ENCODE data around the gene LSM5. TPM values are rescaled to one million over a fixed set of nuclear protein-coding genes. Genes with fewer than 3 reads are reported as not detected.

LSM5 gene
- total and polyA plus RNA-seq, 7 donors: 19.6 to 108 (median 44.3) TPM

DNA sequence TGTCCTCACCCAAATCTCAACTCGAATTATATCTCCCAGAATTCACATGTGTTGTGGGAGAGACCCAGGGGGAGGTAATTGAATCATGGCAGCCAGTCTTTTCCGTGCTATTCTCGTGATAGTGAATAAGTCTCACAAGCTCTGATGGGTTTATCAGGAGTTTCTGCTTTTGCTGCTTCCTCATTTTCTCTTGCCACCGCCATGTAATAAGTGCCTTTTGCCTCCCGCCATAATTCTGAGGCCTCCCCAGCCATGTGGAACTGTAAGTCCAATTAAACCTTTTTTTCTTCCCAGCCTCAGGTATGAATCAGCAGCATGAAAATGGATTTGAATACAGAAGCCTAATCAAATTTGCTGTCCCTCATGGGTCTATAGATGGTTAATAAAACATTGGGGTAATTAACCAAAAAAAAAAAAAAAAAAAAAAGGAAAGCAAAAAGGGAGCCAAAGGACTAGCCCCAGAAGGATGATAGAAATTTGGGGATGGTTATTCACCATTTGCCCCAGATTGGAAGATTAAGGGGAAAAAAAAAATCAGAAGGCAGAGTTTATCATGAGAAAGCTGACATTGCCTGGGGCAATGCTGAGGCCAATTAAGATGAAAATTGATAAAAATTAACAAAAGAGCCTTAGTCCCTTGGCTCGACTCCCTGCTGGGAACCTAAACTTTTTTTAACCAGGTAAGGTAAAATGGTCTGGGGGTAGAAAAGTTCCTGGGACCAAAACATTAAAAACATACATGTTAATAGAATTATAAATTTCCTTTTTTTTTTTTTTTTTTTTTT is 32.8 kb upstream of the LSM5 start:
- Histone ChIP-seq H3K36me3 (ENCODE audit: insufficient read depth in 1 of 2, low read depth in 1 of 2) (no peaks in the 10 kb centered on the region), H3K9me3 (no peaks in the 10 kb centered on the region), H3K27me3 (ENCODE audit: insufficient read depth in 3 of 3, low read length in 2 of 3) (no peaks in the 10 kb centered on the region), H3K4me3 (no peak overlapping the region), H3K27ac (no peak overlapping the region), H3K4me1 (no peaks in the 10 kb centered on the region)
- TF ChIP-seq, protein P1, sequence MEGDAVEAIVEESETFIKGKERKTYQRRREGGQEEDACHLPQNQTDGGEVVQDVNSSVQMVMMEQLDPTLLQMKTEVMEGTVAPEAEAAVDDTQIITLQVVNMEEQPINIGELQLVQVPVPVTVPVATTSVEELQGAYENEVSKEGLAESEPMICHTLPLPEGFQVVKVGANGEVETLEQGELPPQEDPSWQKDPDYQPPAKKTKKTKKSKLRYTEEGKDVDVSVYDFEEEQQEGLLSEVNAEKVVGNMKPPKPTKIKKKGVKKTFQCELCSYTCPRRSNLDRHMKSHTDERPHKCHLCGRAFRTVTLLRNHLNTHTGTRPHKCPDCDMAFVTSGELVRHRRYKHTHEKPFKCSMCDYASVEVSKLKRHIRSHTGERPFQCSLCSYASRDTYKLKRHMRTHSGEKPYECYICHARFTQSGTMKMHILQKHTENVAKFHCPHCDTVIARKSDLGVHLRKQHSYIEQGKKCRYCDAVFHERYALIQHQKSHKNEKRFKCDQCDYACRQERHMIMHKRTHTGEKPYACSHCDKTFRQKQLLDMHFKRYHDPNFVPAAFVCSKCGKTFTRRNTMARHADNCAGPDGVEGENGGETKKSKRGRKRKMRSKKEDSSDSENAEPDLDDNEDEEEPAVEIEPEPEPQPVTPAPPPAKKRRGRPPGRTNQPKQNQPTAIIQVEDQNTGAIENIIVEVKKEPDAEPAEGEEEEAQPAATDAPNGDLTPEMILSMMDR (IDR thresholded peaks at IDR 0.05): no peak
- intact Hi-C loops (cut with DNase I): no loop called here
- no peak for ATAC-seq
- no peak for DNase-seq
- 97 to 98% (median 97%) methylated on average over 6 of the region's 6 CpGs for WGBS, 3 donors

DNA sequence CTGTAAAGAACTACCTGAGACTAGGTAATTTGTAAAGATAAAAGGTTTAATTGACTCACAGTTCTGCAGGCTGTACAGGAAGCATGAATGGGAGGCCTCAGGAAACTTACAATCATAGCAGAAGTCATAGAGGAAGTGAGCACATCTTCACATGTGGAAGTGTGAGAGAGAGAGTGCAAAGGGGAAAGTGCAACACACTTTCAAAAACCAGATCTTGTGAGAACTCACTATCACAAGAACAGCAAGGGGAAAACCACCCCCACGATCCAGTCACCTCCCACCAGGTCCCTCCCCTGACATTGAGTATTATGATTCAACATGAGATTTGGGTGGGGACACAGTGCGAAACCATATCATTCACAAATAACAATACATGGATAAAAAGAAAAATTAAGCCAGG is 29.6 kb upstream of the LSM5 start:
- no peak overlapping the region for H3K4me3 ChIP-seq
- H3K27ac ChIP-seq: no peak overlapping the region
- ATAC-seq (no peak), DNase-seq (no peak)
- no peaks in the 10 kb centered on the region for H3K4me1 ChIP-seq
- H3K36me3 ChIP-seq (ENCODE audit: insufficient read depth in 1 of 2, low read depth in 1 of 2): peaks cover 0 to 6% of the 10 kb centered on the region in 2 donors
- 72 to 99% (median 98%) methylated on average over 2 of the region's 2 CpGs for WGBS, 3 donors
- TF ChIP-seq, protein P1 (IDR thresholded peaks at IDR 0.05): no peak
- intact Hi-C loops (cut with DNase I): no loop called here
- no peaks in the 10 kb centered on the region for H3K27me3 ChIP-seq (ENCODE audit: insufficient read depth in 3 of 3, low read length in 2 of 3)
- no peaks in the 10 kb centered on the region for H3K9me3 ChIP-seq

DNA sequence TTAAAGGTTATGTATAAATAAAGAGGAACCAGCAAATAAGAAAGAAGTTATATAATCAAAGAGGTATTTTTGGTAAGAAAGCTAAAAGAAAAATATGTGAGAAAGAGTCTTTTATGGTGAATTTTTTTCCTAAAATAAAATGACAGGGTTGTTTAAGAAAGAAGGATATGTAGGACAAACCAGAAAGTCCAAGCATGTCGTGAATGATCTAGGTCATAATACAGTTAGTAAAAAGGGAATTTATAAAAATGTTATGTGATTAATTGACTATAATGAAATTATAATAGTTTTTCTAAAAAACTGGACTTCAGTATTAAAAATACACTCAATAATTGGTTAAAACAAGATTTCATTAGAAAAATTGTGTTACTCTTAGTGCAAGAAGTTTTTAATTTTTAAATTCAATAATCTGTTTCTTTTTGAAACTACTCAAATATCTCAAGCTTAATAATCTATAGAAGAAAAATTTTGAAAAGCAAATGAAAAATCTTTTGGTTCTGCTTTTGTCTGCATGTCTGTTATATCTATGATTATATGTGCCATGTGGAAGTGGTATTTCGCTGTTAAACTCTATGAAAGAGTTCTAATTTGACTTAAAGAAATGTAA is 28.5 kb upstream of the LSM5 start:
- ATAC-seq: no peak
- intact Hi-C loops (cut with DNase I): no loop called here
- Histone ChIP-seq H3K4me1 (no peaks in the 10 kb centered on the region), H3K27me3 (ENCODE audit: insufficient read depth in 3 of 3, low read length in 2 of 3) (no peaks in the 10 kb centered on the region), H3K27ac (no peak overlapping the region), H3K4me3 (no peak overlapping the region), H3K36me3 (ENCODE audit: insufficient read depth in 1 of 2, low read depth in 1 of 2) (peaks cover 0 to 6% of the 10 kb centered on the region in 2 donors), H3K9me3 (no peaks in the 10 kb centered on the region)
- 85 to 91% (median 87%) methylated on average over 2 of the region's 2 CpGs for WGBS, 3 donors
- DNase-seq: no peak
- TF ChIP-seq, protein P1 (IDR thresholded peaks at IDR 0.05): no peak

DNA sequence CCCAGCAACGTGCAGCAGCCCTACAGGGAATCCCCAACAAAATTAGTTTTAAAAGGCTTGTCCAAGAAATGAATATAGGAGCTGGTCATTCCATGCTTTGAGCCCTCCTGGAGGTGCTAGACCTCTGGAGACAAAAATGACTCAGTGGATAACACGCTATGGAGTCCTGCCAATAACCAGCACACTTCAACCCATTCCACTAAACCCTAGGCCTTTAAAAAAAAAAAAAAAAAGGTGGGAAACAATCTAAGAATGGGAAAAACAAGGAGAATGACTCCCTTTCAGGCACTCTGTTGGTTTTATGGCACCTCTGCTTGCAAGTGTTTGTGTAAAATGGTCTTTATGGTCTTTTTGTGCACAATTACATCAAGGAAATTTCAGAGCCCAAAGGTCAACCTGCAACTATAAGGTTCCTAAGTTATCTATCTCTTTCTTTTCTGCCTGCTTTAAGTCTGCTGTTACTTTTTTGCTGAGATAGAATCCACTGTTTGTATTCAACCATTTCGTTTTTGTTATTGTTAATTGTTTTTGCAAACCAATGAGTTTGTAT is 26.4 kb upstream of the LSM5 start:
- no peaks in the 10 kb centered on the region for H3K27me3 ChIP-seq (ENCODE audit: insufficient read depth in 3 of 3, low read length in 2 of 3)
- no peaks in the 10 kb centered on the region for H3K4me1 ChIP-seq
- H3K27ac ChIP-seq: no peak overlapping the region
- no peaks in the 10 kb centered on the region for H3K9me3 ChIP-seq
- ATAC-seq (no peak), DNase-seq (no peak)
- WGBS, 3 donors: 80 to 85% (median 81%) methylated on average over 3 of the region's 3 CpGs
- peaks cover 0 to 6% of the 10 kb centered on the region in 2 donors for H3K36me3 ChIP-seq (ENCODE audit: insufficient read depth in 1 of 2, low read depth in 1 of 2)
- H3K4me3 ChIP-seq: no peak overlapping the region
- TF ChIP-seq, protein P1 (IDR thresholded peaks at IDR 0.05): no peak
- intact Hi-C loops (cut with DNase I): no loop called here

Data from psoas muscle (tissue), 8 donors.